NCI-H2171 (cell line): ENCODE data around the gene OSBP.

ENCODE experiments used
- DNase-seq: peaks from one replicate; lab custom pipeline; 2025; lab: John Stamatoyannopoulos, UW

Gene OSBP

DNA sequence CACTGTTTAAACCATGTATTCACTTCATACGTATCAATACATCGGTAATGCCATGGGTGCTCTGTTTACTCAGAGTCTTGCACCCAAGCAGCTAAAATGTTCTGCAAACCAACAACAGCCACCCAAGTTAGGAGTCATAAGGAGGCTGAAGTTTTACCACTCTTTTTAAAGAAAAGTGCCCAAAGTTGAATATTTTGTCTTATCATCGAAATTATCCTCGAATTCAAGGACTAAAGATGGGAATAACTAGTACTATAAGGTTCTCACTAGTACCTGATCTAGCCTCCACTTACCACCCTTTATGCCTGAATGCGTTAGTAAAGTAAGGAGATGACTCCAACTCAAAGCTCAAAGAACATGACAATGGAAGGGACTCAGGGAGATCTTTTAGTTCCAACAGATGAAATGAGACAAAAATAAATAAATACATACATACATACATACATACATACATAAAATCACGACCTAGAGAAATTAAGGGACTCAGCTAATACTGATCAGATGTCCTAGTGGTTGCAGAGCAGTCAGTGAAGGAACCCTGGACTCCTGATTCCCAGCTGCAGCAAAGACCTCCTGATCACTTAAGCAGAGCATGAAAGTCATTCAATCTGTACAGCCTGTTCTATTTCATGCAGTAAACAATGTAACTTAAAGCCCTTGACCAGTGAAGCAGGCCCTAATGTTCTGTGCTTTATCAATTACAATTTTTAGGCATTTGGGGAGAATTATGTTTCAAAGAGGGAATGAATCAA lies 7.7 kb downstream of the OSBP start:
- no peak for DNase-seq

GRCh38 chr11:59602432-59602831 lies 13.1 kb downstream of the OSBP start:
- no peak for DNase-seq

DNA sequence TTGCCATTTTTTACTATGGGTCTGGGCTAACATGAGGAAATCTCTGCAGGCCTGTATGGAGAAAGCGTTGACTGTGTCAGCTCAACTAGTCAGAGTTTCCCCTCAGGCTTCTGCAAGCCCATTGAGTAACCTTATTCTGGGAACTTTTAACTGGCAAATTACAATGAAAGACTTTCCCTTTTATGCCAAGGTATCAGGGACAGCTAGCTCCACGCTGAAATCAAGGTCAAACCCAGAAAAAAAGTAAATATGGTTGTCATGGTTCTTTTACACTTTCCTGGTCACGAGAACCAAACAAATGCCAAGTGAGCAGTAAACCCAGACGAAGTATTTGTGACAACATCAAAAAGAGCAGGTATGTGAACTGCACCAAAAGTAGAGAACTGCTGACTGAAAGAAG lies 13.8 kb downstream of the OSBP start:
- DNase-seq: no peak

DNA sequence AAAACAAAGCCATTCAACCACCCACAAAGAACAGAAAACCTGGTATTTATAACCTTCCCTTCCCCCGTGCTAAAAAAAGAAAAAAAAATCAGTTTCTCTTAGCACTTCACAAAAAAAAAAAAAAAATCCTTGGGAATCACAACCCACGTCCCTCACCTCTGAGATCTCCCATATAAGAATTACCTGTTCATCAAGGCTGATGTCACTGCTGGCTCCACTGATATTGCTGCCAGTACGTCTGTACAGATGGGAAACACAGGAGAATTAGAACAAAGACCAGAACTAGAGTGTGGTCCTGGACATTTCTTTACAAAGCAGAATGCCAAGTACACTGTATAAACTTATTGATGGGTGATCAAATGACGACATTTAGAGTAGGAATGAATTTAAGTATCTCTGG lies 14.9 kb downstream of the OSBP start:
- DNase-seq: no peak

GRCh38 chr11:59600234-59600633 lies 15.3 kb downstream of the OSBP start:
- no peak for DNase-seq

GRCh38 chr11:59598961-59599360 lies 16.6 kb downstream of the OSBP start:
- DNase-seq: no peak

GRCh38 chr11:59584294-59584693 lies 31.3 kb downstream of the OSBP start:
- no peak for DNase-seq

GRCh38 chr11:59582006-59582405 lies 33.6 kb downstream of the OSBP start:
- no peak for DNase-seq

DNA sequence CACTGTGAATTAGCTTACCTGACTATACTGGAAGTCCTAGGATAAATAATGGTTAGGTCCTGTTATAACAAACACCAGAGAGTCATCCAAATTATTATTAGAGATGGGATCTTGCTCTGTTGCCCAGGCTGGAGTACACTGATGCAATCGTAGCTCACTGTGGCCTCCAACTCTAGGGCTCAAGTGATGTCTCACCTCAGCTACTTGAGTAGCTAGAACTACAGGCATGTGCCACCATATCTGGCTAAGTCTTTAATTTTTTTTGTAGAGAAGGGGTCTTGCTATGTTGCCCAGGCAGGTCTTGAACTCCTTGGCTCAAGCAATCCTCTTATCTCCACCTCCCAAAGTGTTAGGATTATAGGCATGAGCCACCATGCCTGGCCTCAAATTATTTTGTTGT lies 37.2 kb downstream of the OSBP start:
- no peak for DNase-seq

- DNase-seq: no peak
Measured at GRCh38 chr11:59575505-59575904, 40.1 kb downstream of the OSBP start.

DNA sequence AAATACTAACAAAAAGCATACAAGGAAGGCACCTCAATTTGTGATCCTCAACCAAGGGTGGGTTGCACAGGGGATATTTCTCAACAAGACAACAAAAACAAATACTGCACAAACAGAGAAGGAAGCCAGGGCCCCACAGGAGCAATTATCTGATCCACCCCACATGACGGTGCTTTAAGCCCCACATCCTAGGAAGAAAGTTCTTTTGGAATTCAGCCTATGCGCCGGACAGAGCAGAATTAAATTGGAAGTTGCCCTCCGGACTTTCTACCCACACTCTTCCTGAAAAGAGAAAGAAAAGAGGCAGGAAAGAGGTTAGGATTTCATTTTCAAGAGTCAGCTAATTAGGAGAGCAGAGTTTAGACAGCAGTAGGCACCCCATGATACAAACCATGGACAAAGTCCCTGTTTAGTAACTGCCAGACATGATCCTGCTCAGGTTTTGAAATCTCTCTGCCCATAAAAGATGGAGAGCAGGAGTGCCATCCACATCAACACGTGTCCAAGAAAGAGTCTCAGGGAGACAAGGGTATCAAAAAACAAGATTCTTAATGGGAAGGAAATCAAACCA lies 40.6 kb downstream of the OSBP start:
- no peak for DNase-seq

DNA sequence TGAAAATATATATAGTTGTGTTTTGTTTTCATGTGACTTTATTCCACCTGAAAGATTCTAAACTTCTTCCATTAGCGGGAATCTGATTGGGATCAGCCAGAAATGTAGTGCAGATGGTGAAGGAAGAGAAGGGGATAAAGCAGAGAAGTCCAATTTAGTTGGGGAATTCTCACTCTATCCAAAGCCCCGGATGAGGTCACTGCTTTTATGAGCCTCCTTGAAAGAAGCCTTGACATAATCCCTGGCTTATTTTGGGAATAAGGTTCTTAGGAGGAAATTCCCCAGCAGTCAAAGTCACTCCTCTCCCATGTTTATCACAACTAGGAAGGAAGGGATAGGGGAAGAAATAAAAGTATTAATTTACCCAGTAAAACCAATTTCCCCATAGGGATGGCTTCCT lies 41.1 kb downstream of the OSBP start:
- DNase-seq: no peak

DNA sequence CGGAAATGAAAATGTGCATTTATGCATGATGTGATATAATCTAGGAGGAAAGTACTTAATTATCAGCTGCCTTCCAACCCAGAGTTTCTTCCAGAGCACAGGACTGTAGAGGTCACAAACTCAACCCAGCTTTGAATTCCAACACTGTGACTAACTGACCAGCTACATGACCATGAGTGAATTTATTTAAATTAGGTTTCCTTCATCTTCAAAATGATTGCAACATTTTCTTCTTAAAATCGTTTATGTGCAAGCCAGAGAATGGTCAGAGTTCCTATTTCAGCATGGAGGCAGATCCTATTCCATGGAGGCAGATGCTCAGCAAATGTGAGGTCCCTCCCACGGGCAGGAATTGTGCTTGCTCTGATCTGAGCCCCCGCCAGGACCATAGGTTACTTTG lies 42.4 kb downstream of the OSBP start:
- no peak for DNase-seq

GRCh38 chr11:59572091-59572490 lies 43.5 kb downstream of the OSBP start:
- no peak for DNase-seq

GRCh38 chr11:59562292-59562691 lies 53.3 kb downstream of the OSBP start:
- no peak for DNase-seq

- DNase-seq: peak; percentile 82
Measured at GRCh38 chr11:59560702-59561473, 54.7 kb downstream of the OSBP start.

DNA sequence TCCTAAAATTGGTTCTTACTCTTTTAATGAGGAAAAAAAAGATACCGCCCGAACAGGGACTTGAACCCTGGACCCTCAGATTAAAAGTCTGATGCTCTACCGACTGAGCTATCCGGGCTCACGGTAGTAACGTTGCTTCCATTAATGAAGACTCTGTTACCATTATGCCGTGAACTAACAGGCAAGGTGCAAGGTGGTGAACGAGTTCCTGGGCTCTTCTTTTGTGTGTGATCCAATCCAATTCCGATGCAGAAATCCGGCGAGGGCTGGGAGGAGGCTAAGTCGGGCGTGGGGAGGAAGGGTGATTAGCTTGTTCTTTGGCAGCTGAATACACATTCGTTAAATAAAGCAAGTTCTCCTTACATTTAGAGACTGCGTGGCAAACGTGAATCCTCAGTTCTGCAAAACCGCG lies 55.3 kb downstream of the OSBP start:
- peak; percentile 27 for DNase-seq

DNA sequence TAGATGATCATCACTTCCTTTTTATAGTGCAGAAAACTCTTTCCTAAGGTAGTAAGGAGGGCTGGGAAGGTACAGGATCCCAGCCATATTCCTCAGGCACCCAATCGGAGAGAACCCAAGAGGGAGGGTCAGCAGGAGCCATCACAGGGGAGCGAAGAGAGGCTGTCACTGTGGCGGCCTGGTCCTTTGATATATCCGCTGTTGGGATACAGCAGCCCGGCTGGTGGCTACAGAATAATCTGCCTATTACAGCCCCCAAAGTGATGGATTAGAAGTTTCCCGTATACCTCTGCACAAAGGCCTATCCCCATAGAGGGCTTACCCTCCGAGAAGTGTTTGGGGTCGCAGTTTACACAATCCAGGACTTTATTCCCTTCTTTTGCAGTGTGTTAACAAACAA lies 55.7 kb downstream of the OSBP start:
- DNase-seq: no peak

GRCh38 chr11:59558270-59558643 lies 57.3 kb downstream of the OSBP start:
- DNase-seq: no peak

DNA sequence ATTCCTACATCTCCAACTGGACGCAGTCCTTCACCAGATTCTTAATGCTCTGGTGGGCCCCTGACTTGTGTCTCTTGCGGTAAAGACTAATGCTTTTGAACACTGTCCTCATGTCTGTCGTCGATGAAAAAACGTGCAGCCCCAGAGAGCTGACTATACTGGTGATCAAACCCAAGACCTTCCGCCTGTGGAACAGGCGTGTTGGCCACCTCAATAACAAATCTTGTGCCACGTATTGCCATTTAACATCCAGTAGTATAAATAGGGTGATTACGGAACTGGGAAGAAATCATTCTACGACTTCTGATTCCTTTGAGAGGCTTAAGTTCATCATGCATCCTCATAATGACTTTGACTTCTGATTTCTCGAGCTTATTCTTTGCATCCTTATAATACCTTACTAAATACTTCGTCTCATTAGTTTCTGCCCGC lies 58.6 kb downstream of the OSBP start:
- DNase-seq: no peak

DNA sequence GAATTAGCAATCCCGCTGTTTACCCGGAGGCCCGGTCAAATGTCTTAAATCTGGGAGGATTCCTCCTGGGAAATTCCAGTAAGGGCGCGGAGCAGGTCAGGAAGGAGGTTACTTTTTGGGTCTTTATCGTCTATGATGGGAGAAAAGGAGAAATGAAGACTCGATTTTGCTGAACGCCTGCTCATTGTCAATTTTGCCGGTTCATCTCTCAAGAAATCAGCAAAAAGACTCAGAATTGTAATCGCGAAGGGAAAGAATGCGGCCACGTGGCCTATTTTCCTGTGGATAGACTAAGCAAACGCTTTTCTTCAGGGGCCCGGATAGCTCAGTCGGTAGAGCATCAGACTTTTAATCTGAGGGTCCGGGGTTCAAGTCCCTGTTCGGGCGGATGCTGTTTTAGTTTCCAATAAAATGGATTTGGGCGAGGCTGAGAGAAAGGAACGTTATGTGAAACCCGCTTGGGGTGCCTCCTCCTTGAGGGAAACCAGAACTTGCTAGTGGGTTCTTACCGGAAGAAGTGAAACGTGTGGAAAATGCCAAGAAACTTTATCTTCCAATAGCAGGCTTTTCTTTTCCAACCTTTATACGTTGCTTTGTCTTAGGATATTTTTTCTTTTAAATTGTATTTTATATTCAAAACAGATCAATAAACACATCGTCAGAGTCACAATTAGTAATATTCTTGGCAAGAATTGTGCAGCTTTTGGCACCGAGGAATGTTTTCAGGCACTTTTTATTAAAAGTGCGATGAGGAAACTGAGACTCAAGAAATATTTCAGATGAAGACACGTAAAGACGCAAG lies 59.3 kb downstream of the OSBP start:
- DNase-seq: peak; percentile 48

GRCh38 chr11:59555601-59556114 lies 59.9 kb downstream of the OSBP start:
- no peak for DNase-seq
